HG03045 (cell line): ENCODE data around the gene CHMP2B.

Experiments used
- ATAC-seq: cut with Tn5 transposase; IDR thresholded peaks from one replicate; pipeline ENCODE4 v1.9.1; 2021; ENCODE audit warnings: mild to moderate bottlenecking, moderate library complexity; ENCODE audit not compliant: unreplicated experiment

Gene CHMP2B

GRCh38 chr3:87227104-87227834, at the start of gene CHMP2B:
CHMP2B (plus strand) TSS chr3:87227309; CDS start chr3:87227523, 214 bp downstream.
- peak; percentile 98 for ATAC-seq

GRCh38 chr3:87179642-87180041, 47.5 kb upstream of the CHMP2B start:
- no peak for ATAC-seq

GRCh38 chr3:87181551-87181950, 45.6 kb upstream of the CHMP2B start:
- no peak for ATAC-seq

GRCh38 chr3:87182023-87182422, 45.1 kb upstream of the CHMP2B start:
- no peak for ATAC-seq

GRCh38 chr3:87186608-87187159, 40.4 kb upstream of the CHMP2B start:
- no peak for ATAC-seq

GRCh38 chr3:87191175-87191574, 35.9 kb upstream of the CHMP2B start:
- no peak for ATAC-seq

GRCh38 chr3:87191641-87192040, 35.5 kb upstream of the CHMP2B start:
- ATAC-seq, result no peak

- ATAC-seq, result no peak
Measured at GRCh38 chr3:87196879-87197278, 30.2 kb upstream of the CHMP2B start.

- ATAC-seq, result no peak
Measured at GRCh38 chr3:87197531-87197930, 29.6 kb upstream of the CHMP2B start.

GRCh38 chr3:87198774-87199173, 28.3 kb upstream of the CHMP2B start:
- no peak for ATAC-seq

- no peak for ATAC-seq
Measured at GRCh38 chr3:87199628-87200027, 27.5 kb upstream of the CHMP2B start.

- no peak for ATAC-seq
Measured at GRCh38 chr3:87200060-87200647, 27.0 kb upstream of the CHMP2B start.

GRCh38 chr3:87201727-87202126, 25.4 kb upstream of the CHMP2B start:
- ATAC-seq, result no peak

GRCh38 chr3:87203809-87204208, 23.3 kb upstream of the CHMP2B start:
- no peak for ATAC-seq

GRCh38 chr3:87206070-87206469, 21.0 kb upstream of the CHMP2B start:
- ATAC-seq, result no peak

GRCh38 chr3:87206635-87207034, 20.5 kb upstream of the CHMP2B start:
- ATAC-seq, result no peak

- no peak for ATAC-seq
Measured at GRCh38 chr3:87207460-87207859, 19.6 kb upstream of the CHMP2B start.

GRCh38 chr3:87209111-87209510, 18.0 kb upstream of the CHMP2B start:
- ATAC-seq, result no peak

- no peak for ATAC-seq
Measured at GRCh38 chr3:87218560-87218959, 8.5 kb upstream of the CHMP2B start.

GRCh38 chr3:87219611-87220010, 7.5 kb upstream of the CHMP2B start:
- no peak for ATAC-seq

- no peak for ATAC-seq
Measured at GRCh38 chr3:87225659-87226058, 1.4 kb upstream of the CHMP2B start.

- no peak for ATAC-seq
Measured at GRCh38 chr3:87227835-87228144, 681 bp downstream of the CHMP2B start.

- ATAC-seq, result no peak
Measured at GRCh38 chr3:87228316-87228715, 1.2 kb downstream of the CHMP2B start.
